Measurements from ENCODE around the gene TXNDC17.

DNA sequence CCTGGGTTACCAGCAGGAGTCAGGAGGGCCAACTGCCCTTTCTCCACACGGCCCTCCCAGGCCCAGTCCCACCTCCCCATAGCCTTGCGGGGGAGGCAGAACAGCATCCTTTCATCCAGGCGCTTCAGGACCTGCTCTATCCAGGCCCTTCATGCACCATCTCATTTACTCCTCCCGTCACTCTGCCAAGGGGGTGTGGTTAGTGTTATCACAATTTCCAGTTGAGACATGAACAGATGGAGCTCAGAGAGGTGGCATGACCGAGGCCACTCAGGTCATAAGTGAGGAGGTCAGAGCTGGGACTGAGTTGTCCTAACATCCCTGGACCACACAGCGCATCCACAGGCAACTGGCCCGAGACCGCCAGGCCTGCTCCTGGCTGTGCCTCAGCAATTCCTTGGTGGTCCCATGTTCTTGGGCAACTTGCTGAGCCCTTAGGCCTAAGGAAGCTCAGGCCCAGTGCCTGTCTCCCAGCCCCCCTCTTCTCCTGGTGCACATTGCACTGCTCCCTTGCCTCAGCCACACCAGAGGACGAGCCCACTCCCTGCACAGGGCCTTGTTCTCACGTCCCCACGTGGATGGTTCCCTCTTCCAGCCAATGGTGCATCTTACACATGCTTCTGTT lies 34.5 kb downstream of the TXNDC17 start:
- TF ChIP-seq, protein P1, sequence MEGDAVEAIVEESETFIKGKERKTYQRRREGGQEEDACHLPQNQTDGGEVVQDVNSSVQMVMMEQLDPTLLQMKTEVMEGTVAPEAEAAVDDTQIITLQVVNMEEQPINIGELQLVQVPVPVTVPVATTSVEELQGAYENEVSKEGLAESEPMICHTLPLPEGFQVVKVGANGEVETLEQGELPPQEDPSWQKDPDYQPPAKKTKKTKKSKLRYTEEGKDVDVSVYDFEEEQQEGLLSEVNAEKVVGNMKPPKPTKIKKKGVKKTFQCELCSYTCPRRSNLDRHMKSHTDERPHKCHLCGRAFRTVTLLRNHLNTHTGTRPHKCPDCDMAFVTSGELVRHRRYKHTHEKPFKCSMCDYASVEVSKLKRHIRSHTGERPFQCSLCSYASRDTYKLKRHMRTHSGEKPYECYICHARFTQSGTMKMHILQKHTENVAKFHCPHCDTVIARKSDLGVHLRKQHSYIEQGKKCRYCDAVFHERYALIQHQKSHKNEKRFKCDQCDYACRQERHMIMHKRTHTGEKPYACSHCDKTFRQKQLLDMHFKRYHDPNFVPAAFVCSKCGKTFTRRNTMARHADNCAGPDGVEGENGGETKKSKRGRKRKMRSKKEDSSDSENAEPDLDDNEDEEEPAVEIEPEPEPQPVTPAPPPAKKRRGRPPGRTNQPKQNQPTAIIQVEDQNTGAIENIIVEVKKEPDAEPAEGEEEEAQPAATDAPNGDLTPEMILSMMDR (IDR thresholded peaks at IDR 0.05): no peak
- TF ChIP-seq ZFX (IDR thresholded peaks at IDR 0.05; ENCODE audit: borderline replicate concordance): no peak
